HPDE6-E6E7 (cell line): Measurements from ENCODE around the gene CCDC68.

Experiments used
- DNase-seq: peaks from one replicate; pipeline ENCODE4 v3.0.0; 2011; ENCODE audit warnings: missing footprints; ENCODE audit errors: extremely low spot score

Gene CCDC68

GRCh38 chr18:54958704-54959625, at the start of gene CCDC68:
CCDC68 (minus strand) TSS chr18:54959461; CDS start chr18:54942791, 16,670 bp downstream.
- DNase-seq, result peak; percentile 54

- no peak for DNase-seq
These were observed 48.3 kb upstream of the CCDC68 start for GRCh38 chr18:55007602-55008001.

GRCh38 chr18:55003695-55004094, 44.4 kb upstream of the CCDC68 start:
- DNase-seq, result no peak

- DNase-seq, result no peak
These were observed 43.0 kb upstream of the CCDC68 start for GRCh38 chr18:55002261-55002660.

- DNase-seq, result no peak
These were observed 42.2 kb upstream of the CCDC68 start for GRCh38 chr18:55001394-55002024.

- no peak for DNase-seq
These were observed 41.3 kb upstream of the CCDC68 start for GRCh38 chr18:55000529-55000928.

GRCh38 chr18:54999016-54999415, 39.8 kb upstream of the CCDC68 start:
- no peak for DNase-seq

GRCh38 chr18:54995421-54996143, 36.3 kb upstream of the CCDC68 start:
- no peak for DNase-seq

GRCh38 chr18:54991981-54992380, 32.7 kb upstream of the CCDC68 start:
- no peak for DNase-seq

- no peak for DNase-seq
These were observed 25.6 kb upstream of the CCDC68 start for GRCh38 chr18:54984908-54985307.

GRCh38 chr18:54983791-54984190, 24.5 kb upstream of the CCDC68 start:
- DNase-seq, result no peak

- peak; percentile 34 for DNase-seq
These were observed 23.9 kb upstream of the CCDC68 start for GRCh38 chr18:54983041-54983686.

GRCh38 chr18:54981076-54981475, 21.8 kb upstream of the CCDC68 start:
- no peak for DNase-seq

- no peak for DNase-seq
These were observed 16.3 kb upstream of the CCDC68 start for GRCh38 chr18:54975598-54975997.

GRCh38 chr18:54973046-54973445, 13.8 kb upstream of the CCDC68 start:
- DNase-seq, result no peak

- DNase-seq, result no peak
These were observed 9.5 kb upstream of the CCDC68 start for GRCh38 chr18:54968807-54969206.

GRCh38 chr18:54968237-54968636, 9.0 kb upstream of the CCDC68 start:
- peak; percentile 58 for DNase-seq

- no peak for DNase-seq
These were observed 8.5 kb upstream of the CCDC68 start for GRCh38 chr18:54967786-54968185.

GRCh38 chr18:54964741-54965140, 5.5 kb upstream of the CCDC68 start:
- no peak for DNase-seq

GRCh38 chr18:54962919-54963645, 3.8 kb upstream of the CCDC68 start:
- DNase-seq, result no peak

GRCh38 chr18:54961868-54962267, 2.6 kb upstream of the CCDC68 start:
- no peak for DNase-seq
